ENCODE measurements around the gene BCAP29.

Gene BCAP29

GRCh38 chr7:107606303-107606702 is 26.3 kb downstream of the BCAP29 start:
- Histone ChIP-seq H3K27ac (ENCODE audit: low read depth, low read length) (no peak overlapping the region), H3K4ac (ENCODE audit: low read depth, low read length) (no peak overlapping the region), H2AK5ac (ENCODE audit: low read length) (no peak overlapping the region), H3K9me3 (ENCODE audit: insufficient read depth, low read depth, low read length) (no peaks in the 10 kb centered on the region), H2BK12ac (ENCODE audit: low read length) (no peak overlapping the region), H3K14ac (ENCODE audit: low read length) (no peak overlapping the region), H4K91ac (ENCODE audit: low read depth, low read length) (no peak overlapping the region), H3K18ac (ENCODE audit: low read length) (no peak overlapping the region), H3K9ac (ENCODE audit: low read length) (no peak overlapping the region), H3K27me3 (ENCODE audit: insufficient read depth, low read length) (no peaks in the 10 kb centered on the region), H3K4me1 (ENCODE audit: control insufficient read depth in 1 of 2, insufficient read depth in 2 of 2, low read length in 2 of 2) (no peaks in the 10 kb centered on the region), H3K4me2 (ENCODE audit: low read length) (no peak overlapping the region), H2AFZ (ENCODE audit: insufficient read depth, low read length, poor library complexity) (no peak overlapping the region), H3K36me3 (ENCODE audit: control insufficient read depth in 1 of 2, insufficient read depth in 2 of 2, low read length in 2 of 2) (no peaks in the 10 kb centered on the region), H3K23ac (ENCODE audit: low read length) (no peak overlapping the region), H2BK120ac (ENCODE audit: insufficient read depth, low read length, poor library complexity) (no peak overlapping the region), H3K4me3 (ENCODE audit: low read depth, low read length) (no peak overlapping the region), H3K79me1 (ENCODE audit: low read length) (no peaks in the 10 kb centered on the region), H4K12ac (ENCODE audit: low read depth, low read length) (no peak overlapping the region), H4K8ac (ENCODE audit: low read depth, low read length) (no peak overlapping the region), H2BK5ac (ENCODE audit: low read depth, low read length, poor library complexity) (no peak overlapping the region), H3K79me2 (ENCODE audit: control insufficient read depth, insufficient read depth, low read length, poor library complexity) (no peaks in the 10 kb centered on the region)
- no CpG with 5 or more reads among the region's 1 CpG for WGBS (ENCODE audit: extremely low coverage, insufficient coverage, insufficient read length)
- DNase-seq, result peak in 1 of 2 donors; percentile 54

GRCh38 chr7:107609811-107610261 is 29.8 kb downstream of the BCAP29 start:
- no peaks in the 10 kb centered on the region for H3K36me3 ChIP-seq (ENCODE audit: control insufficient read depth in 1 of 2, insufficient read depth in 2 of 2, low read length in 2 of 2)
- peaks cover 2 to 3% of the 10 kb centered on the region in 2 experiments for H3K4me1 ChIP-seq (ENCODE audit: control insufficient read depth in 1 of 2, insufficient read depth in 2 of 2, low read length in 2 of 2)
- H2AK5ac ChIP-seq (ENCODE audit: low read length), result no peak overlapping the region
- H4K8ac ChIP-seq (ENCODE audit: low read depth, low read length), result no peak overlapping the region
- no peak overlapping the region for H3K18ac ChIP-seq (ENCODE audit: low read length)
- DNase-seq, result no peak
- no peak overlapping the region for H3K23ac ChIP-seq (ENCODE audit: low read length)
- no peak overlapping the region for H3K9ac ChIP-seq (ENCODE audit: low read length)
- H2BK12ac ChIP-seq (ENCODE audit: low read length), result no peak overlapping the region
- no peak overlapping the region for H4K91ac ChIP-seq (ENCODE audit: low read depth, low read length)
- H3K14ac ChIP-seq (ENCODE audit: low read length), result no peak overlapping the region
- H3K27me3 ChIP-seq (ENCODE audit: insufficient read depth, low read length), result no peaks in the 10 kb centered on the region
- no peak overlapping the region for H3K27ac ChIP-seq (ENCODE audit: low read depth, low read length)
- H4K12ac ChIP-seq (ENCODE audit: low read depth, low read length), result no peak overlapping the region
- no peak overlapping the region for H3K4ac ChIP-seq (ENCODE audit: low read depth, low read length)
- no peak overlapping the region for H3K4me3 ChIP-seq (ENCODE audit: low read depth, low read length)
- no peak overlapping the region for H2BK5ac ChIP-seq (ENCODE audit: low read depth, low read length, poor library complexity)
- no CpG with 5 or more reads among the region's 4 CpGs for WGBS (ENCODE audit: extremely low coverage, insufficient coverage, insufficient read length)
- H3K79me2 ChIP-seq (ENCODE audit: control insufficient read depth, insufficient read depth, low read length, poor library complexity), result no peaks in the 10 kb centered on the region
- no peaks in the 10 kb centered on the region for H3K9me3 ChIP-seq (ENCODE audit: insufficient read depth, low read depth, low read length)
- no peak overlapping the region for H3K4me2 ChIP-seq (ENCODE audit: low read length)
- H3K79me1 ChIP-seq (ENCODE audit: low read length), result no peaks in the 10 kb centered on the region
- no peak overlapping the region for H2BK120ac ChIP-seq (ENCODE audit: insufficient read depth, low read length, poor library complexity)
- H2AFZ ChIP-seq (ENCODE audit: insufficient read depth, low read length, poor library complexity), result no peak overlapping the region

GRCh38 chr7:107610323-107610722 is 30.3 kb downstream of the BCAP29 start:
- no peak overlapping the region for H2BK12ac ChIP-seq (ENCODE audit: low read length)
- H3K4me2 ChIP-seq (ENCODE audit: low read length), result no peak overlapping the region
- no peaks in the 10 kb centered on the region for H3K36me3 ChIP-seq (ENCODE audit: control insufficient read depth in 1 of 2, insufficient read depth in 2 of 2, low read length in 2 of 2)
- no peak overlapping the region for H3K9ac ChIP-seq (ENCODE audit: low read length)
- DNase-seq, result no peak
- no peak overlapping the region for H3K4ac ChIP-seq (ENCODE audit: low read depth, low read length)
- H3K79me1 ChIP-seq (ENCODE audit: low read length), result no peaks in the 10 kb centered on the region
- no peak overlapping the region for H2AK5ac ChIP-seq (ENCODE audit: low read length)
- peaks cover 2 to 3% of the 10 kb centered on the region in 2 experiments for H3K4me1 ChIP-seq (ENCODE audit: control insufficient read depth in 1 of 2, insufficient read depth in 2 of 2, low read length in 2 of 2)
- no peak overlapping the region for H4K12ac ChIP-seq (ENCODE audit: low read depth, low read length)
- H4K91ac ChIP-seq (ENCODE audit: low read depth, low read length), result no peak overlapping the region
- no peak overlapping the region for H4K8ac ChIP-seq (ENCODE audit: low read depth, low read length)
- no peak overlapping the region for H3K18ac ChIP-seq (ENCODE audit: low read length)
- H2AFZ ChIP-seq (ENCODE audit: insufficient read depth, low read length, poor library complexity), result no peak overlapping the region
- no peak overlapping the region for H3K14ac ChIP-seq (ENCODE audit: low read length)
- no peak overlapping the region for H3K27ac ChIP-seq (ENCODE audit: low read depth, low read length)
- no peak overlapping the region for H3K23ac ChIP-seq (ENCODE audit: low read length)
- WGBS (ENCODE audit: extremely low coverage, insufficient coverage, insufficient read length), result no CpG with 5 or more reads among the region's 1 CpG
- H3K27me3 ChIP-seq (ENCODE audit: insufficient read depth, low read length), result no peaks in the 10 kb centered on the region
- no peak overlapping the region for H3K4me3 ChIP-seq (ENCODE audit: low read depth, low read length)
- no peaks in the 10 kb centered on the region for H3K9me3 ChIP-seq (ENCODE audit: insufficient read depth, low read depth, low read length)
- H3K79me2 ChIP-seq (ENCODE audit: control insufficient read depth, insufficient read depth, low read length, poor library complexity), result no peaks in the 10 kb centered on the region
- no peak overlapping the region for H2BK120ac ChIP-seq (ENCODE audit: insufficient read depth, low read length, poor library complexity)
- H2BK5ac ChIP-seq (ENCODE audit: low read depth, low read length, poor library complexity), result no peak overlapping the region

GRCh38 chr7:107613439-107613838 is 33.4 kb downstream of the BCAP29 start:
- Histone ChIP-seq H3K14ac (ENCODE audit: low read length) (no peak overlapping the region), H4K91ac (ENCODE audit: low read depth, low read length) (no peak overlapping the region), H3K9me3 (ENCODE audit: insufficient read depth, low read depth, low read length) (no peaks in the 10 kb centered on the region), H3K27ac (ENCODE audit: low read depth, low read length) (no peak overlapping the region), H3K27me3 (ENCODE audit: insufficient read depth, low read length) (no peaks in the 10 kb centered on the region), H3K79me1 (ENCODE audit: low read length) (no peaks in the 10 kb centered on the region), H3K4me2 (ENCODE audit: low read length) (no peak overlapping the region), H2AK5ac (ENCODE audit: low read length) (no peak overlapping the region), H3K23ac (ENCODE audit: low read length) (no peak overlapping the region), H3K4me3 (ENCODE audit: low read depth, low read length) (no peak overlapping the region), H2BK12ac (ENCODE audit: low read length) (no peak overlapping the region), H2BK120ac (ENCODE audit: insufficient read depth, low read length, poor library complexity) (no peak overlapping the region), H3K4ac (ENCODE audit: low read depth, low read length) (no peak overlapping the region), H3K79me2 (ENCODE audit: control insufficient read depth, insufficient read depth, low read length, poor library complexity) (no peaks in the 10 kb centered on the region), H3K18ac (ENCODE audit: low read length) (no peak overlapping the region), H2BK5ac (ENCODE audit: low read depth, low read length, poor library complexity) (no peak overlapping the region), H3K4me1 (ENCODE audit: control insufficient read depth in 1 of 2, insufficient read depth in 2 of 2, low read length in 2 of 2) (peaks cover 2 to 3% of the 10 kb centered on the region in 2 experiments), H4K12ac (ENCODE audit: low read depth, low read length) (no peak overlapping the region), H3K9ac (ENCODE audit: low read length) (no peak overlapping the region), H2AFZ (ENCODE audit: insufficient read depth, low read length, poor library complexity) (no peak overlapping the region), H3K36me3 (ENCODE audit: control insufficient read depth in 1 of 2, insufficient read depth in 2 of 2, low read length in 2 of 2) (peaks cover 0 to 2% of the 10 kb centered on the region in 2 experiments), H4K8ac (ENCODE audit: low read depth, low read length) (no peak overlapping the region)
- no CpG with 5 or more reads among the region's 1 CpG for WGBS (ENCODE audit: extremely low coverage, insufficient coverage, insufficient read length)
- peak in 1 of 2 donors; percentile 73 for DNase-seq

Data from trophoblast cell (in vitro differentiated cells and primary cell).